GM18526 (cell line): Measurements from ENCODE around the gene SESTD1.

ENCODE experiments used
- POLR2A ChIP-seq: IDR thresholded peaks from 3 replicates; pipeline ENCODE4 v1.6.1; 2011; ENCODE audit not compliant: insufficient read length; ENCODE audit errors: extremely low read depth

Gene SESTD1

DNA sequence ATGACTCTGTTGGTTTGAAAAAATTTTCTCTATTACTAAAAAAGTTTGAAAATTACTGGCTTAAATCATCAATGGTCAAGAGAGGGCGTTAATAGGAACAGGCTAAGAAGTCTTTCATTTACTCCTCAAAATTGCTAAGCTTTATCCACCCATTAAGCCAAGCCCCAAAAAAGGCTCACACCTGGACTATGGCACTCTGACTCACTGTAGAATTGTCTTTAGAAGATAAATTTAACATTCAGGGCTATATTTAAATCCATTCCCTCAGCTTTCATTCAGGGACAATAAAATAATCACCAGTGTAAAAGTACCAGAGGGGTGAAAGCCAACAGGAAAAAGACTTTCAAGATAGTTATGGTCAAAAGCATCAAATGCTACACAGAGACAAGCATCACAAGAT is 80.0 kb downstream of the SESTD1 start:
- TF ChIP-seq POLR2A = no peak

DNA sequence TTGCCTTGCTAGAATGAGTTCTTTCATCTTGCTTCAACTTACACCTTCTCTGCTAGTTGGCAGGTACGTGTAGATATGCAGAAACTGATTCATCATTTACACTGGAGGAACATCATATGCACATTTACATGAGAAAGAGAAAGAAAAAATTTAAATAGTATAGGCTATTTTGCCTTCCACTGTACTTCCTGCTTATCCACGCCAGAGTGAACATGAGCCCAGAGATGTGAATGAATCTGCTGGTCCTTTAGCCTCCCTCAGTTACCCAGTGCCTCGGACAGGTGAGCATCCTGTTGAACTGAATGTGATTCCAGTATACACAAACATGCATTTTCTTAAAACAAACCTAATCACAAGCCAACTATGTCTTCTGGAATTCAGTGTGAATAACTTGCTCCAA is 83.6 kb downstream of the SESTD1 start:
- TF ChIP-seq POLR2A = no peak

DNA sequence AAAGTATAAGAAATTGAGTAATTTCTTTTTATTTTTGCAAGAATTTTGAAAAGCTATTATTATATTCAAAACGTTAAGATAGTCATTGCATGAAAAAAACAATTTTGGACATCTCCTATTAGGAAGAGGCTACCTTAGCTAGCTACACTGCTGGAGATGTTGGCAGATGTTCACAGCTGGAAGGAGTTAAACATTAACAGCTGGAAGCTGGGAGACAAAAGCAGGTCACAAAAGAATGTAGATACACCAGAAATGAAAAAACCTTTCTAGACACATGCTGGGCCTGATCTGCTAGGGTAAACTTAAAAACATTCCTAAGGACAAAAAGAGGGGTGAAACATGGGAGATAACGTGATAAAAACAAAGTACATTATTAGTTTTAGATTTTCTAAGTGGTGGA is 84.4 kb downstream of the SESTD1 start:
- TF ChIP-seq POLR2A = no peak

DNA sequence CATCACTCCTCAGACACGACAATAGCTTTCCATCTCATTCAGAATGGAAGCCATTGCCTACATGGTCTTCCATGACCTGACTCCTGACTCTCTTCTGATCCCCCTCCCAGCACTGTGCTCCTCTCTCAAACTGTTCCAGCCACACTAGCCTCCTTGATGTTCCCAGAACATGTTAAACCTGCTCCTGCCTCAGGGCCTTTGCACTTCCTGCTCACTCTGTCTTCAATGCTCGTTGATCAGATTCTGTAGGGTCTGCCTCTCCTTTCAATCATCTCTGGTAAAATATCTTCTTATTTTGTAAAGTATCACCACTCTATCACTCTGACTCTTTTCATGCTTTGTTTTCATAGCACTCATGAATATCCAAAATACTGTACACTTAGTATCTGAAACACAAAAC is 84.9 kb downstream of the SESTD1 start:
- no peak for TF ChIP-seq POLR2A

DNA sequence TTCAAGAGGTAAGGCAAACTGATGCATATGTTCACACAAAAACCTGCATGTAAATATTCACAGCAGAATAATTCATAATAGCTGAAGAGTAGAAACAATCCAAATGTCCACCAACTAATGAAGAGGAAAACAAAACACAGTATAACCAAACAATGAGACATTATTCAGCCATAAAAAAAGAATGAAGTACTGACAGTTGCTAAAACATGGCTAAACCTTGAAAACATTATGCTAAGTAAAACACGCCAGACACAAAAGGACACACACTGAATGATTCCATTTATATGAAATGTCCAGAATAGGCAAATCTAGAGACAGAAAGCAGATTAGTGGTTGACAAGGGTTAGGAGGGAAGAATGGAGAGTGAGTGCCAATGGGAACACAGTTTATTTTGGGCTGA is 86.9 kb downstream of the SESTD1 start:
- no peak for TF ChIP-seq POLR2A

DNA sequence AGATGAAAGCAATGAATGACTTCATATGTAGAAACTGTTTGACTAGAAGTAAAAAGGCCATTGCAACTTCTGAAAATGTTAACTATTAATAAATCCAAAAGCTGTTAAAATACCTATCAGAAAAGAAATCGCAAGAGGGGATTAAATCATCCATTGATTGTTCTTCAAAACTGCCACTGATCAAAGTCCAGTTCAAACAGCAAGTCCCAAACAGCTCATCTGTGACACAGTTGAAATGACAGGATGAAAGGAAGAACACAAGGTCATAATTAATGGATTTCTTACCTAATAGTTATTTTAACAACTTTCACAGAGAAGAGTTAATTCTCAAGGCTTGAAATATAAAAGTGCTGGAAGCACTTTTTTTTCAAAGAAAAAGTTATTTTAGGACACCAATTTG is 90.4 kb downstream of the SESTD1 start:
- TF ChIP-seq POLR2A = no peak

DNA sequence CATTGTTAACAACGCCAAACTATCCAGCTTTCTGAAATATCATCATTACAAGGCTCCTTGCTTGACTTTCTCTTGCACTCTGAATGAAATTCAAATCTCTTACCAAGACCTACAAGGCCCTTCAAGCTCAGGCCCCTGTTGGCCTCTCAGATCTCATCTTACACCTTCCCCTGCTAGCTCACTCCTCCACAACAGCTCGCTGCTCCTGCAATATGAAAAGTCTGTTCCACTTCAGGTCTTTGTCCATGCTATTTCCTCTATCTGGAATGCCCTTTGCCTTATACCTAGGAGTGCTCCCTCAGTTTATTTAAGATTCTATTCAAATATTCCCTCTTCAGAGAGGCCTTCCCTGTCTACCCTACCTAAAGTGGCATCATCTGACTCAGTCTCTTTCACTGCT is 91.7 kb downstream of the SESTD1 start:
- no peak for TF ChIP-seq POLR2A

DNA sequence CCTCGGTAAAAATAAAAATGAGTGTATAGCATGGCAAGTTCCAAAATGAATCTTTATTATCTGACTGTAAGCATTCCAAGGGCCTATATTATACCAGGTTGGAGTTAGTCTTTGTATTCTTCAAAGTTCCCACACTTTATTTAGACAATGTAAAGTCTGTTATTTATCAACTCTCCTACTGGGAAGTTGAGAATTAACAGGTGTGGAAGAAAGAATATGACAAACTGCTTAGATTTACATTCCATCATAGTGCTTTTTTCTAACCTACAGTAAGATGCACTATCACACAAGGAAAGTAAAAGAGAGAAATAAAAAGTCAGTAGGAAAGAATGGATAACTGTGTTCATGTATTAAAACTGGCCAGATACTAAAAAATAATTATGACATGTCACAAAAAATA is 93.3 kb downstream of the SESTD1 start:
- TF ChIP-seq POLR2A = no peak

DNA sequence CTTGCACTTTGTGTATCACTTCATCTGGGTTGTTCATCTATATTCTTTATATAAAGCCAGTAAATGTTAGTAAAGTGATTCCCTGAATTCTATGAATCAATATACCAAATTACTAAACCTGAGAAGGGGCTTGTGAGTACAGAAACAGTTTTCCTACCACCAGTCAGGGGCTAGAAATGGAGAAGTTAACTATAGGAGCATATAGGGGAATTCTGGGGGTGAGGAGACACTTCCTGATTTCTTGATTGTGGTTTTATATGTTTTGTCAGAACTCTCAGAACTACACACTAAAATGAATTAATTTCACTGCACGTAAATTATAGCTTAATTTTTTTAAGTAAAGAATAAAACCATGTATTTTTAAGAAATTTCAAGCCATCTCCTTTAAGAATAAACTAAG is 93.7 kb downstream of the SESTD1 start:
- TF ChIP-seq POLR2A = no peak

DNA sequence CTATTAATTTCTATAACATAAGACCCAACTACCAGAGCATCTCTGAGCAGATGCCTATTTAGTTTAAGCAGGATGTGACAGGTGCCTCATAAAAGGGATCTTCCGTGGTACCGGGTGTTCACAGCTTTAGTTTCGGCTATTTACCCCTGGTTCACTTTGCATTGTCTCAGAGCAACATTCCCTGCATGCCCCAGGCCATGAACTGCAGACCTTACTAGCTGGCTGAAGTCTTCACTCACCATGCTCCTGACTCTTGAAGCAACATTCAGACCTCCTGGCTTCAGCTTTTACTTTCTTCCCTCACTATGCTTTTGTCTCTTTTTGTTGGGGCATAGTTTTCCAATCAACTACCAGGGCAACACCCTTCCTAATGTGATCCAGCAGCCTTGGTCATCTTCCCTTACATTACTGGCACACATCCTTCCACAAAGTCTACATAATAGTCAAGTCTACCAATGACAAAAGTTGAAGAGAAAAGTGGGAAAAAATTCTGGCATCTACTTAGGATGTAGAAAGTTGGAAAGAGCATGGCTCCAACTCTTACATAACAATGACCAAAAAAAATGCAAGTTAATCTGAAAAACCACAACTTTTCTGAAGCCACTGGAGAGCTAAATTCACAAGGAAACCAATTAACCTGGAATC is 99.2 kb downstream of the SESTD1 start:
- TF ChIP-seq POLR2A = no peak

DNA sequence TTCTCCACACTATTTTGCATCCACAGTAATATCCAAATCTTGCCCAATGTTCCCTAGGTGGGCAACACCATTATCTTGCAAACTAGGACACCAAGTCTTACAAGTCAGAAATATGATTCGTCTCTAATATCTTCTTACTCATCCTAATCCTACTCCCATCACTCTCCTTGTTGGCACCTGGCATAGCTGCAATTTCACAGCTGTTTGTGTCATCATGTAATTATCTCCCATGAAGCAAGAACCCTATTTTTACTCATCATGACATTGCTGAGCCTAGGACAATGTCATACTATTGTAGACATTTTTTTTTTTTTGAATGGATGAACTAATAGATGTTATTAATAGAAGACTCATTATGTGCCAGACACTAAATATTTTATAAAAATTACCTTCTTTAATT is 123.4 kb downstream of the SESTD1 start:
- no peak for TF ChIP-seq POLR2A

DNA sequence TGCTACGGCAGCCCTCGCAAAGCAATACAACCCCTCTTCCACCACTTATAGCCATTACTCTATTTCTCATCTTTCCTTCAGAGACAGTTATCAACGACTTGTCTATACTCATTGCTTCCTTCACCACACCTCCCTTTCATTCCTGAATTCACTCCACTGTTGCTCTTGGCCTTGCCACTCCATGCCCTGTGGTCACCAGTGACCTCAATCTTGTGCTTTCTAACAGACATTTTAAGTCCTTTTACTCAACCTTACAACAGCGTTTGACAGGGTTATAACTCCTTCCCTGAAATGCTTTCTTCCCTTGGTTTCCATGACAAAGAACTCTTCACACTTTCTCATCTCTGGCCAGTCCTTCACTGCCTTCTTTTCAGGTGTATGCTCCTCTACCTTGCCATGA is 124.1 kb downstream of the SESTD1 start:
- TF ChIP-seq POLR2A = no peak

DNA sequence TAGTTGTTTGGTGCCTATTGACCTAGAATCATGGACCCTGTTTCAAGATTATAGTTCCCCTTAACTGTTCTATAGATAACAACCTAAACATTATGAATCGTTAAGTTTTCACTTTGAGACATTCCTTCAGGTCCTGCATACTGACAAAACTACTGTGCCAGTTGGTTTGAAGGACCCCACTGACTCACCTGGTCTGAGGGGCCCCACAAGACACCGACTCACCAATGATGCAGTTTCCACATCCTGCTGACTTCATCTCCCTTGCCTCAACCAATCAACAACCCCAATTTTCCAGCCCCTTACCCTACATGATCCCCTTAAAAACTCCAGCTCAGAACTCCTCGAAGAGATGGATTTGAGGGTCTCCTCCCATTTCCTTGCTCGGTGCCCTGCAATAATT is 125.1 kb downstream of the SESTD1 start:
- no peak for TF ChIP-seq POLR2A

DNA sequence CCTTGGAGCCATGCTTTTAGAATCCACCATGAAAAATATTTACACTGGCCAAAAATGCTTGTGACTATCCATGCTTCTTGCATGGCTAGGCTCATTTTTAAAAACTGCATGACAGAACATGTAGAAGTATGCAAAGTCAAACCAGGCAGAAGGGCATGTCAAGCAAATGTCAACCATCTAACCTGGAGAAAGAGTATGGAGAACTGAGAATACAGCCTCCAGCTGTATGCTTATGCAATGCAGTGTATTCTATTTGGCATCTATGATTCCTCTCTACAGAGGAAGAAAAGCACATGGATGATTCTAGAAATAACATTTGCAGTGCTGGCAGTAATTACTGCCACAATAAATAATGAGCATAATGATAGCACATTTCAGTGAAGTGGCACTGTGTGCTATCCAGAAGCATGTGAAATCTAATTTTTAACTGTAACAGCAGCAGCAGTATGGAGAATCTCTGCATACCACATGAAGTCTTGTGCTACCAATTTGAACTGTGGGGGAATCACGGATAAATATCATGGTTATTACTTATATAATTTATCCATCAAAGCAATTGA is 127.4 kb downstream of the SESTD1 start:
- TF ChIP-seq POLR2A = no peak

DNA sequence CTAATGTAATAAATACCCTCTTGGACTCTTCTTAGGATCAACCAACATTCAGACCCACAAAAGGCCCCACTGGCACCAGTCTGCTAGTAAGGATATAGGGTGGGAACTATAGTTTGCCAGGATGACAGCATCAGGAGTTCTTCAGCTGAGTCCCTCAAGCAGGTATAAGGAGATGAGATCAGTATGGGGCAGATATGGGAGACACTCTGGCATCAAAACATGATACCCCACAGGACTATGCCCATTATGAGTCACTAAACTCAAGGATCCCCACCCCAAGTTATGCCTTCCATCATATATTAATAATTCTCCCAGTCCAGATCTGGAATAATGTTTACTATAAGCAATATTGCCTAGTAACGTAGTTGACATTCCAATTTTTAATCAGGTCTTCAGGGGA is 131.6 kb downstream of the SESTD1 start:
- TF ChIP-seq POLR2A = no peak

DNA sequence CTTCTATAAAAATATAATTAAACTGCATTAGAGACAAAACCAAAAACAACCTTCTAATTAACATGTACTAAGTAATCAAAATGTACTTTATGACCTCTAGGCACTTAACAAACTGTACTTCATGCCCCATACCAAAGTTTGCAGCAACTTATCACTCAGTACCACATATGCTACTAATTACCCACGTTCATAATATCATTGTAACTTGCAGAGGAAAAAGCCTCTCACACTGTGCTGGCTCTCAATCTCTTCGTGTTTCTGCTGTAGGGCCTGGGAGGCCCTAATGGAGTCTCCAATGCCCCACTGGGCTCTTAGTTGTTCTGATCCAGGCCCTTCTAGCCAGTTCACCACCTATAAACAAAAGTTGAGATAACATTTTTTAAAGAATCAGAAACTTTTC is 132.6 kb downstream of the SESTD1 start:
- no peak for TF ChIP-seq POLR2A

DNA sequence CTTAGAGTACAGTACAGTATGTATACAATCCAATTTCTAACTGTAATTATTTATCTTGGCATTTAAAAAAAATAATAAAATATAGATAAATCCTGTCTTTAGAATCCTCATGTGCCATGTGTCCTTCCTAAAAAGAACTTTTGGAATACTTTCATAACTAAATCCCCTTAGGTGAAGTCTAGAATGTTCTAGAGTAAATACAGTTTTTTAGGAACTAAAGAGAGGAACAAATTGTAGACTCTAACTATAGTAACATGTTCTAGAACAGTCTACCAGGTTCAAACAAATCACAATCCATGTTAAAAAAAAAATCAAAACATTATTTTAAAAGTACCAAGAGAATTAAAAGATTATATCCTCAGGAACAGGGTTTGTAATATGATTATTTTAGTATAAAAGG is 134.1 kb downstream of the SESTD1 start:
- TF ChIP-seq POLR2A = no peak
